IMR-90 (cell line): Measurements from ENCODE around the gene UEVLD. TPM values are rescaled to one million over a fixed set of nuclear protein-coding genes. Genes with fewer than 3 reads are reported as not detected.

Experiments
- ATAC-seq: fragments of 200-7000 bp; cut with Tn5 transposase; 2 replicates; pipeline ENCODE4 v1.9.1; 2020; ENCODE audit warnings: low read depth, mild to moderate bottlenecking, moderate library complexity
- BruUV-seq: library from RNA; stranded (reverse); fragments of 400-500 nt; replicated peaks from 2 replicates; lab custom pipeline; 2021; lab: Mats Ljungman, UMichigan
- CTCF ChIA-PET: fragments of 300-600 bp; formaldehyde crosslinking; extraction: SDS; loops from one replicate; lab custom pipeline; 2021; ENCODE audit warnings: antibody characterized with exemption; lab: Yijun Ruan, JAX
- POLR2A ChIA-PET: fragments of 300-600 bp; sonication (Branson Sonifier 250); formaldehyde crosslinking; loops from one replicate; lab custom pipeline; 2022; ENCODE audit warnings: antibody characterized with exemption; ENCODE audit not compliant: unreplicated experiment; lab: Charles Lee
- DNase-seq: peaks from one replicate; pipeline ENCODE4 v3.0.0; 2013
- H2AFZ ChIP-seq: replicated peaks from 2 replicates; pipeline ENCODE3; 2013; ENCODE audit warnings: low read length, mild to moderate bottlenecking; ENCODE audit not compliant: poor library complexity
- H2AK5ac ChIP-seq: 2 replicates; pipeline ENCODE4 v1.6.1; 2013; ENCODE audit warnings: low read depth, low read length, inconsistent platforms
- H2AK9ac ChIP-seq: replicated peaks from 2 replicates; pipeline ENCODE3; 2013; ENCODE audit warnings: mild to moderate bottlenecking, low read depth, low read length, moderate library complexity; ENCODE audit not compliant: poor library complexity
- H2BK120ac ChIP-seq: 2 replicates; pipeline ENCODE4 v1.6.1; 2013; ENCODE audit warnings: low read depth, low read length, inconsistent platforms
- H2BK15ac ChIP-seq: 3 replicates; pipeline ENCODE4 v1.6.1; 2013; ENCODE audit warnings: low read depth, low read length, inconsistent platforms
- H2BK20ac ChIP-seq: 2 replicates; pipeline ENCODE4 v1.6.1; 2013; ENCODE audit warnings: low read depth, mild to moderate bottlenecking, inconsistent platforms, low read length, moderate library complexity
- H2BK5ac ChIP-seq: 2 replicates; pipeline ENCODE4 v1.6.1; 2013; ENCODE audit warnings: mild to moderate bottlenecking, low read depth, low read length, inconsistent platforms; ENCODE audit not compliant: poor library complexity, severe bottlenecking
- H3K14ac ChIP-seq: replicated peaks from 2 replicates; pipeline ENCODE4 v1.6.1; 2013; ENCODE audit warnings: low read depth, low read length, inconsistent platforms
- H3K18ac ChIP-seq: 2 replicates; pipeline ENCODE4 v1.6.1; 2013; ENCODE audit warnings: low read depth, low read length, control low read depth
- H3K23ac ChIP-seq: 2 replicates; pipeline ENCODE4 v1.6.1; 2013; ENCODE audit warnings: low read depth, low read length, inconsistent platforms
- H3K27ac ChIP-seq: 2 replicates; pipeline ENCODE4 v1.5.1; 2013; ENCODE audit warnings: mild to moderate bottlenecking, control low read depth, low read length; ENCODE audit not compliant: insufficient read depth
- H3K27me3 ChIP-seq: 2 replicates; pipeline ENCODE4 v1.6.1; 2013; ENCODE audit warnings: low read length; ENCODE audit not compliant: control insufficient read depth, insufficient read depth
- H3K36me3 ChIP-seq: 2 replicates; pipeline ENCODE4 v1.6.1; 2013; ENCODE audit warnings: low read length, mixed read lengths; ENCODE audit not compliant: control insufficient read depth, insufficient read depth
- H3K4ac ChIP-seq: 2 replicates; pipeline ENCODE4 v1.6.1; 2013; ENCODE audit warnings: low read depth, low read length, inconsistent platforms
- H3K4me1 ChIP-seq: 2 replicates; pipeline ENCODE4 v1.6.1; 2013; ENCODE audit warnings: low read length, mixed read lengths; ENCODE audit not compliant: control insufficient read depth, insufficient read depth
- H3K4me2 ChIP-seq: 2 replicates; pipeline ENCODE4 v1.6.1; 2013; ENCODE audit warnings: low read depth, mild to moderate bottlenecking, control low read depth, low read length, moderate library complexity
- H3K4me3 ChIP-seq: 2 replicates; pipeline ENCODE4 v1.5.1; 2013; ENCODE audit warnings: low read depth, mild to moderate bottlenecking, control low read depth, low read length, moderate library complexity; ENCODE audit not compliant: insufficient read depth
- H3K56ac ChIP-seq: 2 replicates; pipeline ENCODE4 v1.6.1; 2013; ENCODE audit warnings: low read length, inconsistent platforms; ENCODE audit not compliant: insufficient read depth; ENCODE audit errors: extremely low read depth
- H3K79me1 ChIP-seq, 2 experiments: 2 replicates each; pipeline ENCODE4 v1.6.1; 2013; ENCODE audit warnings: low read length in 2 of 2, inconsistent platforms in 1 of 2, low read depth in 1 of 2
- H3K9ac ChIP-seq: 2 replicates; pipeline ENCODE4 v1.6.1; 2013; ENCODE audit warnings: low read depth, low read length, control low read depth
- H3K9me1 ChIP-seq: 2 replicates; pipeline ENCODE4 v1.6.1; 2013; ENCODE audit warnings: low read length, inconsistent platforms; ENCODE audit not compliant: insufficient read depth
- H3K9me3 ChIP-seq: 2 replicates; pipeline ENCODE4 v1.6.1; 2013; ENCODE audit warnings: low read length; ENCODE audit not compliant: control insufficient read depth, insufficient read depth
- H4K20me1 ChIP-seq: 2 replicates; pipeline ENCODE4 v1.6.1; 2013; ENCODE audit warnings: low read length, inconsistent platforms; ENCODE audit not compliant: insufficient read depth
- H4K5ac ChIP-seq: 2 replicates; pipeline ENCODE4 v1.6.1; 2013; ENCODE audit warnings: mild to moderate bottlenecking, low read depth, low read length, control low read depth
- H4K8ac ChIP-seq, 2 experiments: 2 replicates each; pipeline ENCODE4 v1.6.1; 2013; ENCODE audit warnings: low read depth in 2 of 2, low read length in 2 of 2, control low read depth in 1 of 2, inconsistent platforms in 1 of 2
- H4K91ac ChIP-seq: 2 replicates; pipeline ENCODE4 v1.6.1; 2013; ENCODE audit warnings: low read depth, low read length, inconsistent platforms; ENCODE audit not compliant: insufficient read depth
- CEBPB ChIP-seq: IDR thresholded peaks from 2 replicates; pipeline ENCODE4 v1.6.1; 2012; ENCODE audit warnings: low read depth, low read length, improper control_type of control experiment
- ELK1 ChIP-seq: fragments of 150-350 bp; IDR thresholded peaks from 2 replicates; pipeline ENCODE4 v1.6.1; 2016; ENCODE audit warnings: low read depth, mild to moderate bottlenecking, low read length, moderate library complexity, borderline replicate concordance
- WGBS, 2 experiments: methylation state at CpG; one replicate each; pipeline versions ENCODE4 v1.1.5 to v1.1.7; 2013; ENCODE audit warnings: missing lambda C conversion rate in 2 of 2; ENCODE audit not compliant: insufficient read length in 1 of 2; ENCODE audit errors: extremely low coverage in 2 of 2; 5-methylcytosine and 5-hydroxymethylcytosine counted together
- dilution Hi-C: fragments of 300-500 bp; cut with HindIII; formaldehyde crosslinking; loops from one replicate; pipeline ENCODE4 v1.14.3; 2018; ENCODE audit warnings: low sequenced_read_pairs; ENCODE audit not compliant: unreplicated experiment
- in situ Hi-C: fragments of 300-500 bp; cut with MboI; formaldehyde crosslinking; loops from 3 replicates; pipeline ENCODE4 v1.14.3; 2019; ENCODE audit warnings: low sequenced_read_pairs, inconsistent platforms, mixed read lengths
- intact Hi-C: fragments of 100-400 bp; cut with micrococcal nuclease; formaldehyde crosslinking; loops from 2 replicates; pipeline ENCODE4 v1.10.0; 2022
- polyA plus RNA-seq, 3 experiments: library from polyadenylated mRNA; depleted of rRNA; stranded (reverse); fragments of >200 nt; gene quantifications; 2 replicates each; pipeline ENCODE4 v1.2.3, GENCODE V29; 2012; ENCODE audit warnings: low replicate concordance in 1 of 3
- total RNA-seq: library from RNA; depleted of rRNA; stranded (reverse); fragments of >200 nt; gene quantifications from 2 replicates; pipeline ENCODE4 v1.2.3, GENCODE V29; 2012

UEVLD gene
- total and polyA plus RNA-seq, 2 of the 4 experiments (the other 2 are of a cell fraction), result 13.8 to 29.2 TPM

- Histone ChIP-seq H3K27ac (no peak overlapping the region), H3K4me1 (peaks cover 4% of the 10 kb centered on the region; the same call in 1 of the 2 replicates), H2BK120ac (no peak overlapping the region), H2BK15ac (no peak overlapping the region), H2BK20ac (no peak overlapping the region), H4K8ac (no peak overlapping the region), H2AK5ac (no peak overlapping the region), H3K4me2 (no peak overlapping the region), H2BK5ac (no peak overlapping the region), H3K4me3 (no peak overlapping the region), H3K4ac (no peak overlapping the region), H3K56ac (no peak overlapping the region), H4K20me1 (no peaks in the 10 kb centered on the region), H2AFZ (no peak overlapping the region), H4K91ac (no peak overlapping the region), H3K18ac (no peak overlapping the region), H3K9me1 (no peaks in the 10 kb centered on the region), H3K9ac (no peak overlapping the region), H2AK9ac (no peak overlapping the region), H3K36me3 (peaks cover 18% of the 10 kb centered on the region), H3K14ac (no peak overlapping the region), H3K79me1 (peaks cover 0 to 14% of the 10 kb centered on the region in 2 experiments; a peak in 3 of 4 replicates), H4K5ac (no peak overlapping the region), H3K9me3 (no peaks in the 10 kb centered on the region), H3K23ac (no peak overlapping the region), H3K27me3 (no peaks in the 10 kb centered on the region)
- ATAC-seq, result no peak
- intact Hi-C loops (no loop called here), dilution Hi-C loops (no loop called here), in situ Hi-C loops (no loop called here)
- BruUV-seq, result no TSS peak
- DNase-seq, result peak; percentile 35
- POLR2A ChIA-PET, result no interaction called here
- TF ChIP-seq ELK1, result no peak
- TF ChIP-seq CEBPB, result 0 out of 2 replicates have a peak, but pooled peaks have one; percentile 51
- CTCF ChIA-PET, result no interaction called here
- no CpG with 5 or more reads among the region's 3 CpGs for WGBS, 2 experiments
These were observed 21.5 kb downstream of the UEVLD start for GRCh38 chr11:18567081-18567480.
